ENCODE results near the gene PLOD3.
A peak's percentile ranks its signal among the peaks of the same experiment; 100 is the strongest.

Gene PLOD3

DNA sequence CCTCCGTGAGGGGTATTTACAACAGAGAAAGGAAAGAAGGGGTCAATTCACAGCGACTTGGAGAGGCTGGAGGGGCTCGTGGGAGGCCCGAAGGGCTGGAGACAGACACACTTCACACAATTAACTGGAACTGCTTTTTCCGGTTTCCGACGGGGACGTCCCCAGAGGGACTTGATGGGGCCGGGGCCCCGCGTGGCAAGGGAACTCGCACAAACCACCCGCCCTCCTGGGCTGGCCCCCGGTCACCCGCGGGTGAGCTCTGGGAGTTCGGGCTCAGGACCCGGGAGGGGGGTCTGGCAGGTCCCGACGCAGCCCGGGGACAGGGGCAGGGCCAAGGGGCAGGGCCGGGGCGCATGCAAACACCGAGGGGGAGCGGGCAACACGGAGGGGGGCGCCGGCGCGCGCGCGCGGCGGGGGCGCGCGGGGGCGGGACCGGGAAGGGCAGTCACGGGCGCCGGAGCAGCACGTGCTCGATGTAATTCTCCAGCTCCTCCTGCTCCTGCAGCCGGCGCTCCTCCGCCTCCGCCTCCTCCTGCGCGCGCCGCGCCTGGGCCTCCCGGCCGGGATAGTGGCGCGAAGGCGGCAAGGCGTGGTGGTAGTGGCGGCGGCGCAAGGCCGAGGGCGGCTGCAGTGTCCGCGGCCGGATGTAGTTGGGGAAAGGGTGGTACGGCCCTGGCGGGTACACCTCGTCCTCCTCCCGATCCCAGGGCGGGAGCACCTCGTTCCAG is 54.7 kb downstream of the PLOD3 start:
- Histone ChIP-seq H3K27me3 (ENCODE audit: control insufficient read depth in 1 of 2, insufficient read depth in 2 of 2, low read length in 2 of 2) (peaks cover 44 to 64% of the 10 kb centered on the region in 2 donors), H3K4me3 (ENCODE audit: low read length in 2 of 2) (peak overlapping the region; percentile 4 to 60), H3K4me1 (ENCODE audit: control insufficient read depth, insufficient read depth, low read length) (peaks cover 31% of the 10 kb centered on the region), H3K9me3 (ENCODE audit: control insufficient read depth in 2 of 2, low read length in 2 of 2) (no peaks in the 10 kb centered on the region), H3K36me3 (ENCODE audit: control insufficient read depth in 2 of 2, insufficient read depth in 2 of 2, low read length in 2 of 2) (peaks cover 12 to 16% of the 10 kb centered on the region in 2 donors), H3K9ac (ENCODE audit: low read length in 2 of 2) (no peak overlapping the region), H3K27ac (ENCODE audit: low read length) (no peak overlapping the region)

DNA sequence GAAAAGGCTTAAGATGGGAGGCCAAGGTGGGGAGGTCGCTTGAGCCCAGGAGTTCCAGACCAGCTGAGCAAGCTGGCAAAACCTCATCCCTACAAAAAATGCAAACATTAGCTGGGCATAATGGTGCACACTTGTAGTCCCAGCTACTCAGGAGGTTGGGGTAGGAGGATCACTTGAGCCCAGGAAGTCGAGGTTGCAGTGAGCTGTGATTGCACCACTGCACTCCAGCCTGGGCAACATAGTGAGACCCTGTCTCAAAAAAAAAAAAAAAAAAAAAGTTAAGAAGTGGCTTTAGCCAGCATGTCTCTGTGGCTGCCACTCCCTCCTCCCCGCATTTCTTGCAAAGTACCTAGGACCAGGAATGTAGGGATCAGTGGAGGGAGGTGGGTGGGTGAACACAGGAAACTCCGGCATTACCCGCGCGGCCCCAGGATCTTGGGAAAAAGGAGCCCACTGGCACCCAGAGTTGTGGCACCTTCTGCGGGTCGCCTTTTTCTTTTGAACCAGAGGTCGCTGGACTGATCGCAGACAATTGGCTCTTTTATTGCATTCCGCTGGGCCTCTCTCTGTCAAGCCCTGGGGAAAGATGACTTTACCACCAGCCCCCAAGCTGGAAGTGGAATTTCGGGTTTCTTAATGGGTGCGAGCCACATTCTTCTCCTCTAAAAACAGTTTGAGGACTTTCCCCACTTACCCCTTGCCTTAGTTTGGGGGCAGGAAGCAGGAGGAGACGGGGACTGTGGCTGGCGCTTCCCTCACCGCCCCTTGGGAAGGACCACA is 55.5 kb downstream of the PLOD3 start:
- Histone ChIP-seq H3K4me1 (ENCODE audit: control insufficient read depth, insufficient read depth, low read length) (peaks cover 31% of the 10 kb centered on the region), H3K36me3 (ENCODE audit: control insufficient read depth in 2 of 2, insufficient read depth in 2 of 2, low read length in 2 of 2) (peaks cover 12 to 16% of the 10 kb centered on the region in 2 donors), H3K27ac (ENCODE audit: low read length) (no peak overlapping the region), H3K9ac (ENCODE audit: low read length in 2 of 2) (no peak overlapping the region), H3K9me3 (ENCODE audit: control insufficient read depth in 2 of 2, low read length in 2 of 2) (no peaks in the 10 kb centered on the region), H3K4me3 (ENCODE audit: low read length in 2 of 2) (no peak overlapping the region), H3K27me3 (ENCODE audit: control insufficient read depth in 1 of 2, insufficient read depth in 2 of 2, low read length in 2 of 2) (peaks cover 37 to 55% of the 10 kb centered on the region in 2 donors)

DNA sequence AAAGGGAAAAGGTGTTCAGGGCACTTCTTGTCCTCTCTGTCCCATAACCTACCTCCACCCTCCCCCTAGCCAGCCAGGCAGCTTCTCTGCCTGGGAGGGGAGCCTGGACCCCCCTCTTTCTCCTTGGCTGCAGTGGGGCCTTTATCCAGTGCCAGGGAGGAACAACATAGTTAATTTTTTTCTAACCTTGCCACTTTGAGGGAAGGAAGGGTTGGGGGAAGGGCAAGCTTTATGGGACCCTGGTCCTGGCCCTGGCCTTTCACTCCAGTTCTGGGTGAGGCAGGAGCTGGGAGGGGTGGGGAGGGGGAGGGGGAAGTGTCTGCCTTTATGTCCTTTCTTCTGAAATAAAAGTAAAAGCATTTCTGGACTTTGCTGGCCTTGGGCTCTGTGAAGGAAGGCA is 56.5 kb downstream of the PLOD3 start:
- Histone ChIP-seq H3K9me3 (ENCODE audit: control insufficient read depth in 2 of 2, low read length in 2 of 2) (no peaks in the 10 kb centered on the region), H3K36me3 (ENCODE audit: control insufficient read depth in 2 of 2, insufficient read depth in 2 of 2, low read length in 2 of 2) (peaks cover 12 to 16% of the 10 kb centered on the region in 2 donors), H3K27me3 (ENCODE audit: control insufficient read depth in 1 of 2, insufficient read depth in 2 of 2, low read length in 2 of 2) (peaks cover 31 to 48% of the 10 kb centered on the region in 2 donors), H3K4me1 (ENCODE audit: control insufficient read depth, insufficient read depth, low read length) (peaks cover 29% of the 10 kb centered on the region), H3K9ac (ENCODE audit: low read length in 2 of 2) (no peak overlapping the region), H3K27ac (ENCODE audit: low read length) (no peak overlapping the region), H3K4me3 (ENCODE audit: low read length in 2 of 2) (no peak overlapping the region)

DNA sequence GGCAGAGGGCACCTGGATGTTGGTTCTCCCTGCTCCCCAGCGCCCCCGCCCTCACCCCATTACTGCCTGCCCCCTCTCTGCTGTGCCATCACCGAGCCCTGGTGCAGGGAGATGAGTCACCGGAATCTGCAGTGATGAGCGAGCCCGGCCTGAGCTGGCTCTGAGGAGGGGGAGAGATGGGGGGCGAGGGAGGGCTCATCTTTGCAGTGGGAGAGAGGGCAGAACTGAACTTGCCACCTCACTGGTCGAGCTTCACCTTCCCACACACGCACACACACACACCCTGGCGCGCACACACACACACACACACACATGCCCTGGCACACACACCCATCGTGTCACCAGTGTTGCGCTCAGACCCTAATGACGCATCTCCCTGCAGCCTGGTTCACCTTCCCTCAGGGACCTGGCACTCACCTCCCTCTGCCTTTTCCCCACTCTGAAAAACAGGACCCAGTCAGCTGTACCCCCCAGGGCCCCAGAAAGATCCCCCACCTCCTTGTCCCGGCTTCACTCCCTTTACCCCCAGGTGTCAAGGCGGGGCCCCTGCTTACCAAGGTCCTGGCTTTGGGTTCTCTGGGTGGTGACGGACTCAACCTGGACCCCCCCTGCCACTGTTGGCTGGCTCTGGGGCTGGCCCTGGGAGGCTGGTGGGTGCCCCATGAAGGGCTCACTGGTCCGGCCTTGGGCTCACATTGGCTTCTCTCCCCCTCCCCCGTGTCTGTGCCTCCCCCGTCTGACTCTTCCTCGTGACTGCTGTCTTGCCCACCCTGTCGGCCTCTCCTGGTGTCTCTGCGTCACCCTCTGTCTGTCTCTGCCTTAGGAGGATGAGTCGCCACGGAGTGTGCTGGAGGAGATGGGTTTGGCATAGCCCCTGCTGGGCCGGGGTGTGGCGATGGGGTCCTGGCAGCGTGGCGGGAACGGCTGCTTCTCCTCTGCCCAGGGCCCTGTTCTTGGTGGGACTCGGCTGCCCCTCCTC is 57.4 kb downstream of the PLOD3 start:
- peaks cover 12 to 16% of the 10 kb centered on the region in 2 donors for H3K36me3 ChIP-seq (ENCODE audit: control insufficient read depth in 2 of 2, insufficient read depth in 2 of 2, low read length in 2 of 2)
- H3K27ac ChIP-seq (ENCODE audit: low read length), result no peak overlapping the region
- H3K4me3 ChIP-seq (ENCODE audit: low read length in 2 of 2), result no peak overlapping the region
- H3K4me1 ChIP-seq (ENCODE audit: control insufficient read depth, insufficient read depth, low read length), result peaks cover 27% of the 10 kb centered on the region
- H3K9me3 ChIP-seq (ENCODE audit: control insufficient read depth in 2 of 2, low read length in 2 of 2), result no peaks in the 10 kb centered on the region
- H3K9ac ChIP-seq (ENCODE audit: low read length in 2 of 2), result no peak overlapping the region
- H3K27me3 ChIP-seq (ENCODE audit: control insufficient read depth in 1 of 2, insufficient read depth in 2 of 2, low read length in 2 of 2), result peaks cover 24 to 40% of the 10 kb centered on the region in 2 donors

DNA sequence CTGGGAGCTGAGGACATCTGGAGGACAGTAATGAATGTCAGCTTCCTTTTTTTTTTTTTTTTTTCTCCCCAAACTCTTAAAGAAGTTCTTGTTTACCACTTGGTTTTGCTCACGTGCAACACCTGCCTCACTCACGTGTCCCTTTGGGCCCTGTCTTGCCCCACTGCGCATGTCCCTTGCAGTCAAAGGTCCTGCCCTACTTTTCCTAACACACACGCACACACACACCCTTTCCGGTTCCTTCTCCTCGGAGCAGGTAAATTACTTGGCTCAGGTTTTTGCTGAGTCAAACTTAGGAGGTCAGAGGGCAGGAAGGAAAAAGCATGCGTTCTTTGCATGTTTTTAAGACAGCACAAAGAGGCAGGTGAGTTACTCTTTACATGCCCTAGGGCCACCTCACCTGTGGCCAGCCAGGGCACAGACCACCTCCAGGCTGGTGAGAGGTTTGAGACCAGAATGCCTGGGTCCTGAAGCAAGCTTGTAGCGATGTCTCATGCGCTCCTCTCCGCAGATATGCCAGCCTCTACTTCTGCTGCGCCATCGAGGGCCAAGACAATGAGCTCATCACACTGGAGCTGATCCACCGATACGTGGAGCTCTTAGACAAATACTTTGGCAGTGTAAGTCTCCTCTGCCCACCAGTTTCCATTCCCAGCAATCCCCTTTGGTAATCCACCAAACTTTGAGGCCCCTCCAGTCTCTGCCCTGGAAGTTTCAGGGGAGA is 60.4 kb downstream of the PLOD3 start:
- Histone ChIP-seq H3K4me1 (ENCODE audit: control insufficient read depth, insufficient read depth, low read length) (peaks cover 10% of the 10 kb centered on the region), H3K9ac (ENCODE audit: low read length in 2 of 2) (no peak overlapping the region), H3K27ac (ENCODE audit: low read length) (no peak overlapping the region), H3K27me3 (ENCODE audit: control insufficient read depth in 1 of 2, insufficient read depth in 2 of 2, low read length in 2 of 2) (peaks cover 5 to 14% of the 10 kb centered on the region in 2 donors), H3K36me3 (ENCODE audit: control insufficient read depth in 2 of 2, insufficient read depth in 2 of 2, low read length in 2 of 2) (peaks cover 12 to 16% of the 10 kb centered on the region in 2 donors), H3K4me3 (ENCODE audit: low read length in 2 of 2) (no peak overlapping the region), H3K9me3 (ENCODE audit: control insufficient read depth in 2 of 2, low read length in 2 of 2) (no peaks in the 10 kb centered on the region)

DNA sequence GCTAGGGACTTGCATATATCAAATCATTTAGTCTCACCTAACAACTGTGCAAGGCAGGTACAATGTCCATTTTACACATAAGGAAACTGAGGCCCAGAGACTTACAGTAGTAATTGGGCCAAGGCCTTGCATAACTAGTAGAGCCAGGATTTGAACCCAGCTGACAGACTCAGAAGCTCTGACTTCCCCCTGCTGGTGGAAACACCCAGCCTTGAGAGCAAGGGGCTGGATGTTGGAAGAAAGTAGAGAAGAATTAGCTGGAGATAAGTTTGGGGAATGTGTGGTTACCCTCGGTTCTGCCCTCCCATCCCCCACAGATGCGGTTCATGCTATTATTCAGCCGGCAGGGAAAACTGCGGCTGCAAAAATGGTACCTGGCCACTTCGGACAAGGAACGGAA is 61.1 kb downstream of the PLOD3 start:
- Histone ChIP-seq H3K9ac (ENCODE audit: low read length in 2 of 2) (no peak overlapping the region), H3K9me3 (ENCODE audit: control insufficient read depth in 2 of 2, low read length in 2 of 2) (no peaks in the 10 kb centered on the region), H3K4me3 (ENCODE audit: low read length in 2 of 2) (no peak overlapping the region), H3K27me3 (ENCODE audit: control insufficient read depth in 1 of 2, insufficient read depth in 2 of 2, low read length in 2 of 2) (peaks cover under 1 to 7% of the 10 kb centered on the region in 2 donors), H3K4me1 (ENCODE audit: control insufficient read depth, insufficient read depth, low read length) (peaks cover 10% of the 10 kb centered on the region), H3K27ac (ENCODE audit: low read length) (no peak overlapping the region), H3K36me3 (ENCODE audit: control insufficient read depth in 2 of 2, insufficient read depth in 2 of 2, low read length in 2 of 2) (peaks cover 12 to 16% of the 10 kb centered on the region in 2 donors)

All from stomach smooth muscle (tissue), 2 donors.